Stimulated activated CD4-positive, alpha-beta T cell treated with anti-CD3 and anti-CD28 coated beads, Interleukin-4, amount 100 ng/mL, for 48 hours (primary cell): ENCODE data around the gene ZNF3.
"Not testable (repeated sequence)": the region's sequence is repeated elsewhere in the genome, so short reads cannot be mapped to it uniquely, and the experiment has no call there.

ENCODE experiments used
- DNase-seq, 2 donors: peaks; one replicate each; pipeline ENCODE4 v3.0.0-alpha.2; 2020; ENCODE audit warnings: low read depth in 2 of 2

Gene ZNF3

GRCh38 chr7:100081535-100082102 lies at the start of gene ZNF3:
TSS of gene ZNF3 (minus strand) at chr7:100081723. CDS start at chr7:100077357, 4,366 bp downstream.
- peak; percentile 96 to 98 for DNase-seq

- DNase-seq, result peak; percentile 79 to 87
Measured at GRCh38 chr7:100130608-100131453, 49.3 kb upstream of the ZNF3 start.

DNA sequence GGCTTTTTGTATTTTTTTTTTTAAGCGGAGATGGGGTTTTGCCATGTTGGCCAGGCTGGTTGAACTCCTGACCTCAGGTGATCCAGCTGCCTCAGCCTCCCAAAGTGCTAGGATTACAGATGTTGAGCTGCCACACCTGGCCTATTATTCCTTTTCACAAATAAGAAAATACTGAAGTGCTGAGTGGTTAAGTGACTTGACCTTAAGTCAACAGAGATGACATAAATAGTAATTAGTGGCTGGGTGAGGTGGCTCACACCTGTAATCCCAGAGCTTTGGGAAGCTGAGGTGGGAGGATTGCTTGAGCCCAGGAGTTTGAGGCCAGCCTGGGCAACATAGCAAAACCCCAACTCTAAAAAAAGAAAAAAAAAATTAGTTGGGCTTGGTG lies 48.7 kb upstream of the ZNF3 start:
- DNase-seq, result not testable (repeated sequence)

- DNase-seq, result no peak
Measured at GRCh38 chr7:100128637-100128963, 47.1 kb upstream of the ZNF3 start.

- DNase-seq, result peak in 1 of 2 donors; percentile 22
Measured at GRCh38 chr7:100127866-100128636, 46.5 kb upstream of the ZNF3 start.

GRCh38 chr7:100126931-100127865 lies 45.7 kb upstream of the ZNF3 start, which contains the start of gene MBLAC1:
TSS of gene MBLAC1 (plus strand) at chr7:100126967. CDS start at chr7:100127396, 429 bp downstream.
- DNase-seq, result peak; percentile 87 to 88

- no peak for DNase-seq
Measured at GRCh38 chr7:100126239-100126930, 44.9 kb upstream of the ZNF3 start.

- no peak for DNase-seq
Measured at GRCh38 chr7:100124301-100125230, 43.0 kb upstream of the ZNF3 start.

DNA sequence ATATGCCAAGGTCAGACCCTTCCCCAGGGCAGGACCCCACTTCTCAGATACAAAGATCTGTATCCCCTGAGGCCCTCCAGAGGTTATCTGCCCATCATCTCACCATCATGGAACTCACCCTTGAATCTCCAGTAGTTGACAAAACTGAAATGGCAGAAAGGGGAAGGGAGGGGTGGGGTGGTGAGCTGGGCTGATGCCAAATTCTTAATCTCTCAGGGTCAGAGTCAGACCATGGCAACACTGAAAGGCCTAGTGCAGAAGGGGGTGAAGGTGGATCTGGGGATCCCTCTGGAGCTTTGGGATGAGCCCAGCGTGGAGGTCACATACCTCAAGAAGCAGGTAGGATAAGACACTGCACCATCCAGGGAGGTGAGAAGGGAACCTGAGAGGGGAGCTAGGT lies 41.0 kb upstream of the ZNF3 start:
- DNase-seq, result no peak

GRCh38 chr7:100122067-100122466 lies 40.5 kb upstream of the ZNF3 start:
- DNase-seq, result no peak

GRCh38 chr7:100120733-100121036 lies 39.2 kb upstream of the ZNF3 start:
- no peak for DNase-seq

DNA sequence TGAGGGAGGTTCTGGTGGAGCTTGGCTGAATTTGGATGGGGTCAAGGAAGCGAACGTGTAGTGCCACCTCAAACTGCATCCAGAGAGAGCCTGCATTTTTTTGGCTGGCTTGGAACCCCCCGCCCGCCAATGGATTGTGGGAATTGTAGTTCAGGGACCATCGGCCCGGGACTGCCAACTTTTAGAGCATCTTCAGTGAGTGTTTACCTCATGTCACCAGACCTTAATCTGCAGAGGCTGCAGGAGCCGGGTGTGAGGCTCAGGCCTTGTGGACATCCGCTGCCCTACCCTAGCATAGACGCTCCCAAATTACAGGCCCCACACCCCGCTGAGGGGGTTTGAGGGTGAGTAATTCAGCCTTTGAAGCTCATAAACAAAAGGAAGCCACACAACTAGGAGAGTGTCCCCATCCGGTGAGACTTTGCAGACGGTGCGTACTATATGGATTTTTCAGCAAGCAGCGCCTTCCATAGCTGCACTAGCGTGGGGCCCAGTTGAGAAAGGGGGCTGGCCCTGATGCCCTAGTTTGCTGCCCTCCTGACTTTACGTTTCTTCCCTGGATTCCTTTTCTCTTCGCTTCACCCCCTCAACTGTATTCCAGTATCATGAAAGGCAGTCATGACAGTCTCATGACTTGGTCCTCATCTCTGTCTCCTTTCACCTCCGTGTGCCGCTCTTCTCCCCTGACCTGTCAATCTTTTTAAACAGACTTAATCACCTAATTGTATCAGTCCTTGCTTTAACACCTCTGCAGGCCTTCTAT lies 38.6 kb upstream of the ZNF3 start:
- DNase-seq, result peak; percentile 61 to 64

DNA sequence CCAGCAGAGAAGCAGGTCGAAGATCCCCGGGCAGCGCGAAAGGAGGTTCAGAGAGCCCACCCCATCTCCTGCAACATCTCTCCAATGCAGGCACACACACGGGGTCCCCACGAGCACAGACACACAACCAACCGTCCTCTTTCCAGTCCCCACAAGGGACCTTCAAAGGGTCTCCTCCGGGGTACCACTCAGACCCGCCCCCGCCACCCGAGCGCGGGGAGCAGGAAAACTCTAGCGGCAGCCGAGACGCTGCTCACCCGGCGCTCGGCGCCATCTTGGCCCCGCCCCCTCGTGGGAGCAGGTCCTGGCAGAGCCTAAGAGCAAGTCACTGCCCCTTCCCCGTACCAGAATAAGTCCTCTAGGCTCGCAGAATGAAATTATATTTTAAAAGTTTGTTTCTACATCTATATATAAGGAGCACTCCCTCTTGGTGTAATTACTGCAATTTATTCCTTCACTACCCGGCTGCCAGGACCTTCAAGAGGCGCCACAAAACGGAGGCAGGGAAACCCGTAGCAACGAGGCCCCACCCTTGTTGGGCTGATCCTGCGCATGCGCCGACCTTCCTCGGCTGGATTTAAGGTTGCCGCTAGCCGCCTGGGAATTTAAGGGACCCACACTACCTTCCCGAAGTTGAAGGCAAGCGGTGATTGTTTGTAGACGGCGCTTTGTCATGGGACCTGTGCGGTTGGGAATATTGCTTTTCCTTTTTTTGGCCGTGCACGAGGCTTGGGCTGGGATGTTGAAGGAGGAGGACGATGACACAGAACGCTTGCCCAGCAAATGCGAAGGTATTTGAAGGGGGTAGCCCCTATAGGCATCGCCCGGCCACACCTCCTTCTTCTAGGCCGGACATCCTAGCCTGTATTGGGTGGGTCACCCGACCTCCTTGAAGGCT lies 37.8 kb upstream of the ZNF3 start, which contains the start of the genes CNPY4 and TAF6:
Gene CNPY4 (plus strand): TSS at position 563 of the 898 bp plus-strand sequence. CDS start 111 bp downstream, at position 674.
Gene TAF6 (minus strand): TSS at position 287 of the 898 bp plus-strand sequence. CDS start 5,149 bp downstream, outside the sequence.
- peak; percentile 91 to 94 for DNase-seq

DNA sequence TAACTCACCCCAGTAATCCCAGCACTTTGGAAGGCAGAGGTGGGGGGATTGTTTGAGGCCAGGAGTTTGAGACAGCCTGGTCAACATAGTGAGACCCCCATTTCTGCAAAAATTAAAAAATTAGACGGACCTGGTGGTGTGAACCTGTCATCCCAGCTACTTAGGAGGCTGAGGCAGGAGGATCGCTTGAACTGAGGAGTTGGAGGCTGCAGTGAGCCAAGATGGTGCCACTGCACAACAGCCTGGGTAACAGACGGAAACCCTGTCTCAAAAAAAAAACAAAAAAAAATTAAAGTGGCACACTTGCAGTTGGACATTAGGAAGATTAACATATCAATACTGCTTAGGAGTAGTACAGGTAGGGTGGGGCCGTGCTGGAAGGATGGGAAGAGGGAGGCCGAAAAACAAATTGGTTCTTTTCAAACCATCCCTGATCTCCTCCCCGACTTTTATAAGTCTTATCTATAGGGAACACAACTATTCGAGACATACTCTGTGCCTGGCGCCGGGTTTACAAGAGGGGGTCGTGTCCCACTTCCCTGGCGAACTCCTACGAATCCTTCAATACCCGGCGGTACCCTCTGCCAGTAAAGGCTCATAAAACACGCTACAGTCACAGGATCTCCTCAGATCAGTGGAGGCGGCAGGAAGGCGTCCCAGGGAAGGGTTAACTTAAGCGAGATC lies 37.0 kb upstream of the ZNF3 start:
- no peak for DNase-seq

DNA sequence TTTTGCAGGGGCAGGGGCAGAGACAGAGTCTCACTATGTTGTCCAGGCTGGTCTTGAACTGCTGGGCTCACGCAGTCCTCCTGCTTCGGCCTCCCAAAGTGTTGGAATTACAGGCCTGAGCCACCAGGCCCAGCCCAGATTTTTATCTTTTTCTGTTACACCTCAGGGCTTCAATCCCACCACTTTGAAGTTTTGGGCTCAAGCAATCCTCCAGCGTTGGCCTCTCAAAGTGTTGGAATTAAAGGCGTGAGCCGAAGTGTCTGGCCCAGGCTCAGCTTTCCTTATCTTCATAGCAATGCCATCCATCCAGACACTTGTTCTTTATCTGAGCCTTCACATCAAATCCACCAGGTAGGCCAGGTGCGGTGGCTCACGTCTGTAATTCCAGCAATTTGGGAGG lies 33.5 kb upstream of the ZNF3 start:
- no peak for DNase-seq

DNA sequence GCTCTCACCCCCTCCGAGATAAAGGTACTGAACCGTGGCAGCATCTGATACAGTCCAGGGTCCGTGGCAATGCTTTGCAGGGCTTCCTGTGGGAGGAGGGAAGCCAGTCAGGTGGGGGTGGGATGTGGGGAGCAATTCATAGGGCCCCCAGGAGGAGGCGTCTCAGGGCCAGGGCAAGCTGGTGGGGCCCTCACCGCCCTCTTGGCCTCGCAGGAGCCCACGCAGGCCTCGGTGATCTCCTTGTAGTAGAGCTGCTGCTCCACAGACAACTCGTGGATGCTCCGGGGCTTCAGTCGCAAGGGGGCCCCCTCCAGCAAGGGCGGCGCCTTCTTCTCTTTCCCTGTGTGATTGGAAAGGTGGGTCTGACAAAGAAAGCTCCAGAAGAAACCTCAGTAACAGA lies 30.4 kb upstream of the ZNF3 start:
- no peak for DNase-seq

- DNase-seq, result no peak
Measured at GRCh38 chr7:100111156-100111555, 29.6 kb upstream of the ZNF3 start.
